Trophoblast cell (in vitro differentiated cells and primary cell): ENCODE measurements around the gene FMNL2.
A peak's percentile ranks its signal among the peaks of the same experiment; 100 is the strongest.

Experiments used
- DNase-seq, 2 donors: peaks; one replicate each; pipeline ENCODE4 v3.0.0-alpha.2; 2016
- H2AFZ ChIP-seq: 2 replicates; pipeline ENCODE4 v1.6.1; 2013; ENCODE audit warnings: low read length, moderate library complexity, mild to moderate bottlenecking; ENCODE audit not compliant: insufficient read depth, poor library complexity
- H2AK5ac ChIP-seq: 2 replicates; pipeline ENCODE4 v1.6.1; 2013; ENCODE audit warnings: mild to moderate bottlenecking, low read length
- H2BK120ac ChIP-seq: 2 replicates; pipeline ENCODE4 v1.6.1; 2013; ENCODE audit warnings: low read length, mild to moderate bottlenecking, moderate library complexity; ENCODE audit not compliant: insufficient read depth, poor library complexity
- H2BK12ac ChIP-seq: 2 replicates; pipeline ENCODE4 v1.6.1; 2013; ENCODE audit warnings: mild to moderate bottlenecking, low read length, moderate library complexity
- H2BK5ac ChIP-seq: 2 replicates; pipeline ENCODE4 v1.6.1; 2013; ENCODE audit warnings: low read length, low read depth, moderate library complexity, mild to moderate bottlenecking; ENCODE audit not compliant: poor library complexity
- H3K14ac ChIP-seq: 2 replicates; pipeline ENCODE4 v1.6.1; 2013; ENCODE audit warnings: mild to moderate bottlenecking, low read length
- H3K18ac ChIP-seq: 2 replicates; pipeline ENCODE4 v1.6.1; 2013; ENCODE audit warnings: mild to moderate bottlenecking, low read length
- H3K23ac ChIP-seq: 2 replicates; pipeline ENCODE4 v1.6.1; 2013; ENCODE audit warnings: low read length
- H3K27ac ChIP-seq: 2 replicates; pipeline ENCODE4 v1.5.1; 2013; ENCODE audit warnings: low read depth, mild to moderate bottlenecking, inconsistent platforms, low read length, moderate library complexity
- H3K27me3 ChIP-seq: 2 replicates; pipeline ENCODE4 v1.6.1; 2013; ENCODE audit warnings: inconsistent platforms, mild to moderate bottlenecking, low read length, moderate library complexity; ENCODE audit not compliant: insufficient read depth
- H3K36me3 ChIP-seq, 2 experiments: 1 replicate in 1 of 2; 2 replicates in 1 of 2; pipeline ENCODE4 v1.6.1; 2013; ENCODE audit warnings: low read length in 2 of 2, mild to moderate bottlenecking in 2 of 2, moderate library complexity in 1 of 2; ENCODE audit not compliant: insufficient read depth in 2 of 2, control insufficient read depth in 1 of 2
- H3K4ac ChIP-seq: 2 replicates; pipeline ENCODE4 v1.6.1; 2013; ENCODE audit warnings: low read depth, mild to moderate bottlenecking, low read length, moderate library complexity
- H3K4me1 ChIP-seq, 2 experiments: 1 replicate in 1 of 2; 2 replicates in 1 of 2; pipeline ENCODE4 v1.6.1; 2013; ENCODE audit warnings: low read length in 2 of 2, mild to moderate bottlenecking in 2 of 2, moderate library complexity in 1 of 2; ENCODE audit not compliant: insufficient read depth in 2 of 2, control insufficient read depth in 1 of 2
- H3K4me2 ChIP-seq: 2 replicates; pipeline ENCODE4 v1.6.1; 2013; ENCODE audit warnings: inconsistent platforms, mild to moderate bottlenecking, low read length, moderate library complexity
- H3K4me3 ChIP-seq: 2 replicates; pipeline ENCODE4 v1.5.1; 2013; ENCODE audit warnings: mild to moderate bottlenecking, low read depth, low read length, inconsistent platforms
- H3K79me1 ChIP-seq: one replicate; pipeline ENCODE4 v1.6.1; 2013; ENCODE audit warnings: low read length
- H3K79me2 ChIP-seq: 2 replicates; pipeline ENCODE4 v1.6.1; 2013; ENCODE audit warnings: low read length, mild to moderate bottlenecking; ENCODE audit not compliant: control insufficient read depth, insufficient read depth, poor library complexity
- H3K9ac ChIP-seq: 2 replicates; pipeline ENCODE4 v1.6.1; 2013; ENCODE audit warnings: mild to moderate bottlenecking, low read length
- H3K9me3 ChIP-seq: 2 replicates; pipeline ENCODE4 v1.6.1; 2013; ENCODE audit warnings: low read depth, mild to moderate bottlenecking, control low read depth, inconsistent platforms, low read length; ENCODE audit not compliant: insufficient read depth
- H4K12ac ChIP-seq: 2 replicates; pipeline ENCODE4 v1.6.1; 2013; ENCODE audit warnings: low read depth, mild to moderate bottlenecking, low read length, moderate library complexity
- H4K8ac ChIP-seq: 2 replicates; pipeline ENCODE4 v1.6.1; 2013; ENCODE audit warnings: low read depth, mild to moderate bottlenecking, low read length, moderate library complexity
- H4K91ac ChIP-seq: one replicate; pipeline ENCODE4 v1.6.1; 2013; ENCODE audit warnings: low read depth, mild to moderate bottlenecking, low read length, moderate library complexity
- WGBS: extraction: QIAGEN DNeasy Blood & Tissue Kit; methylation state at CpG from one replicate; pipeline ENCODE4 v1.1.7; 2013; ENCODE audit warnings: missing lambda C conversion rate; ENCODE audit not compliant: insufficient read length, insufficient coverage; ENCODE audit errors: extremely low coverage; 5-methylcytosine and 5-hydroxymethylcytosine counted together

The FMNL2 gene

DNA sequence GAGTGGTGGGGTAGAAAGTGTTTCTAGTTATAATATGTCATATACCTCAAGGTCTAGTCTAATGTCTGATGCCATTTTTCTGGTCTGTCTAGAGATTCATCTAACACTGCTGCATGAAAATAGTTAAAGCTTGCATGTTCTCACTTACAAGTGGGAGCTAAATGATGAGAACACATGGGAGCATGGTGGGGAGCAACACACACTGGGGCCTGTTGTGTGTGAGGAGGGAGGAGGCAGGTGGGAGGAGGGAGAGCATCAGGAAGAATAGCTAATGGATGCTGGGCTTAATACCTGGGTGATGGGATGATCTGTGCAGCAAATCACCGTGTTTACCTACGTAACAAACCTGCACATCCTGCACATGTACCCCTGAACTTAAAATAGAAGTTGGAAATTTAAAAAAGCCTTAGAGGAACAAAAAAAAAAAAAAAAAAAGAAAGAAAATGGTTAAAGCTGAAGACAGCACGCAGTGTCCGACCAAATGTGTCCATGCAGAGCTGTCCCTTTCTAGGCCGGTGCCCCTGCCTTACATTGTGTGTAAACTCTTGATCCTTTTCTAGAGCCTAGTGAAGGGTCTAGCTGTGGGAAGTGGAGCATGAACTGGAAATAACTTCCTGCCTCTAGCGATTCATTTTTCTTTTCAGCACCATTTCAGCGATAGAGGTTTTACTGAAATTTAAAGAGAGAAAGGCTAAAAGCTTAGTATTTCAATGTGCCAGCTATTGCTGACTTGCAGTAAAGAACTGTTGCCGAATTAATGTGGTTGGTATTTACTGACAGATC lies 94.0 kb downstream of the FMNL2 start:
- no peak for DNase-seq
- Histone ChIP-seq H3K79me1 (no peaks in the 10 kb centered on the region), H3K4ac (no peak overlapping the region), H2BK120ac (no peak overlapping the region), H3K4me2 (no peak overlapping the region), H3K23ac (no peak overlapping the region), H3K9ac (no peak overlapping the region), H3K9me3 (no peaks in the 10 kb centered on the region), H3K36me3 (peaks cover 0 to 1% of the 10 kb centered on the region in 2 experiments), H3K18ac (no peak overlapping the region), H2BK5ac (no peak overlapping the region), H3K27me3 (no peaks in the 10 kb centered on the region), H4K91ac (no peak overlapping the region), H2AFZ (no peak overlapping the region), H4K12ac (no peak overlapping the region), H2AK5ac (no peak overlapping the region), H3K79me2 (no peaks in the 10 kb centered on the region), H3K14ac (no peak overlapping the region), H4K8ac (no peak overlapping the region), H3K27ac (no peak overlapping the region), H2BK12ac (no peak overlapping the region), H3K4me1 (no peaks in the 10 kb centered on the region), H3K4me3 (no peak overlapping the region)
- no CpG with 5 or more reads among the region's 8 CpGs for WGBS

DNA sequence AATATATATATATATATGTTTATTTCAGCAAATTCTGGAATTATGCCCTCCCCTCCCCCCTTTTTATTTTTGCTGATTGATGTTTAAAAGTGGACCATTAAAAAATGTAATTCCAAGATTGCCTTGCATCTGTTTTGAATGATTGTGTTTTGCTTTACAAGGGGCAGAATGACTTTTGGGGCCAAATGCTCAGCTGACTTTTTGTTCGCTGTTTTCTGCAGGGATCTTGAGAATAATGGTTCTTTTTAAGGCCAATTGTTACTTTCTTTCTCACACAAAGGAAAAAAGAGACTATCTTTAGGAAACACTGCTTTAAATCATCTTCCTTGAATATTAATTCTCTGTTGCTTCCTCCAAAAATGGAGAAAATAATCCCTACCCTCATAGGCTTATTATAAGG lies 95.9 kb downstream of the FMNL2 start:
- H4K12ac ChIP-seq, result no peak overlapping the region
- WGBS, result no CpG with 5 or more reads among the region's 1 CpG
- H3K14ac ChIP-seq, result no peak overlapping the region

DNA sequence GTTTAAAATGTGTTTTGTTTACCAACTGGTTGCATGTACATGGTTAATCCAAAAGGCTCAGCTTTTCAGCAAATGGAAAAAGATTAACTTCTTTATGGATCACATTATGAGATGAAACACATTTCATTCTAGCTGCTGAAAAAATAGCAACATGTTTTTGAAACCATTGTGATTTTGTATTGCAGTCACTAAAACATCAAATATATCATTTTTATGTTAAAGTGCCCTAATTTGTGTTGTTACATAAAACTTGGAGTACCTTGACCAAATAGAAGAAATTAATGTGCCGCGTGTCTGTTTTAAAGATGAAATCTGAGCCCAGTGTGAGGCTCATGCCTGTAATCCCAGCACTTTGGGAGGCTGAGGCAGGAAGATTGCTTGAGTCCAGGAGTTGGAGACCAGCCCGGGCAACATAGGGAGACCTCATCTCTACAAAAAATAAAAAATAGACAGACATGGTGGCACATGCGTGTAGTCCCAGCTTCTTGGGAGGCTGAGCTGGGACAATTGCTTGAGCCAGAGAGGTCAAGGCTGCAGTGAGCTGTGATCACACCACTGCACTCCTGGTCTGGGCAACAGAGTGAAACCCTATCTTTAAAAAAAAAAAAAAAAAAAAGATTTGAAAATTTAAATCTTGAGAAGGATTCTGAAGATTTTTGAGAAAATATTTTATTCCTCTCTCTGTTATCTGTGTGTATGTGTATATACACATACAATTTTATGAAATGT lies 96.6 kb downstream of the FMNL2 start:
- Histone ChIP-seq H3K18ac (no peak overlapping the region), H4K8ac (no peak overlapping the region), H3K9ac (no peak overlapping the region), H3K4ac (no peak overlapping the region), H3K23ac (no peak overlapping the region), H2BK120ac (no peak overlapping the region), H3K27ac (no peak overlapping the region), H3K79me1 (no peaks in the 10 kb centered on the region), H2BK5ac (no peak overlapping the region), H2BK12ac (no peak overlapping the region), H3K4me3 (no peak overlapping the region), H3K36me3 (no peaks in the 10 kb centered on the region), H2AK5ac (no peak overlapping the region), H3K27me3 (no peaks in the 10 kb centered on the region), H3K9me3 (no peaks in the 10 kb centered on the region), H3K79me2 (no peaks in the 10 kb centered on the region), H3K4me1 (no peaks in the 10 kb centered on the region), H4K91ac (no peak overlapping the region), H3K14ac (no peak overlapping the region), H3K4me2 (no peak overlapping the region), H4K12ac (no peak overlapping the region), H2AFZ (no peak overlapping the region)
- WGBS, result no CpG with 5 or more reads among the region's 4 CpGs
- no peak for DNase-seq

More for the DNA sequence above, 95.9 kb downstream of the FMNL2 start:
- no peak overlapping the region for H3K4ac ChIP-seq
- no peak overlapping the region for H3K4me2 ChIP-seq
- no peak overlapping the region for H3K9ac ChIP-seq
- no peak overlapping the region for H2AK5ac ChIP-seq
- H3K79me1 ChIP-seq, result no peaks in the 10 kb centered on the region
- no peaks in the 10 kb centered on the region for H3K36me3 ChIP-seq
- H3K4me3 ChIP-seq, result no peak overlapping the region
- H3K9me3 ChIP-seq, result no peaks in the 10 kb centered on the region
- no peak overlapping the region for H3K23ac ChIP-seq
- H3K27ac ChIP-seq, result no peak overlapping the region
- no peak overlapping the region for H2BK5ac ChIP-seq
- no peak overlapping the region for H4K91ac ChIP-seq
- H3K27me3 ChIP-seq, result no peaks in the 10 kb centered on the region
- no peak overlapping the region for H3K18ac ChIP-seq
- no peak overlapping the region for H4K8ac ChIP-seq
- H3K4me1 ChIP-seq, result no peaks in the 10 kb centered on the region
- H2AFZ ChIP-seq, result no peak overlapping the region
- no peak overlapping the region for H2BK12ac ChIP-seq
- no peak for DNase-seq
- H2BK120ac ChIP-seq, result no peak overlapping the region
- no peaks in the 10 kb centered on the region for H3K79me2 ChIP-seq

DNA sequence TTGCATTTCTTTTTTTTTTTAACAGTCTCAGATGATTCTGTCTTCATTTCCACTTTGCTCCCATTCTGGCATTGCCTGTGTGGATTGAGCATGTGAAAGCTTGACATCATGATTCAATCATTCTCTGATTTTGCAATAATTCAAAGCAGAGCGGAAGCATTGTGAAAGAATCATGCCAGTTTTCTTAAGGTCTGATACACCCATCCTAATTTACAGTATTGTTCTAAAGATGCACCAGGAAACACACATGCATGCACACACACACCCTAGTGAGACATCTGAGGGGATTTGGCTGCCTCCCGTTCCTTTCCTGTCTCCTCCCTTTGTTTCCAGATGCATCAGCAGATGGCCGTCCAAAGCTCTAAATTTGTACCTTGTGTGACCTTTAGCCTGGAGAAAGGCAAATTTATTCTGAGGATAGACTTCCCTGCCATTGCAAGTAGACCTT lies 97.3 kb downstream of the FMNL2 start:
- Histone ChIP-seq H4K8ac (no peak overlapping the region), H2BK12ac (no peak overlapping the region), H3K14ac (no peak overlapping the region), H3K36me3 (no peaks in the 10 kb centered on the region), H2BK5ac (no peak overlapping the region), H3K4me1 (no peaks in the 10 kb centered on the region), H3K18ac (no peak overlapping the region), H2BK120ac (no peak overlapping the region), H3K4me2 (no peak overlapping the region), H4K91ac (no peak overlapping the region), H3K4ac (peak overlapping the region; percentile 27), H2AK5ac (no peak overlapping the region), H3K9ac (no peak overlapping the region), H4K12ac (no peak overlapping the region), H3K79me2 (no peaks in the 10 kb centered on the region), H2AFZ (no peak overlapping the region), H3K9me3 (no peaks in the 10 kb centered on the region), H3K4me3 (no peak overlapping the region), H3K79me1 (no peaks in the 10 kb centered on the region), H3K27me3 (no peaks in the 10 kb centered on the region), H3K27ac (no peak overlapping the region), H3K23ac (no peak overlapping the region)
- no CpG with 5 or more reads among the region's 3 CpGs for WGBS
- DNase-seq, result peak; percentile 58 to 87
